Keratinocyte (primary cell): ENCODE measurements around the gene OR2W1. TPM values are rescaled to one million over a fixed set of nuclear protein-coding genes. Genes with fewer than 3 reads are reported as not detected.

Experiments
- DNase-seq: peaks from one replicate; pipeline ENCODE4 v3.0.0-alpha.2; 2011; ENCODE audit warnings: low read depth, missing footprints, low spot score
- FAIRE-seq: peaks from 2 replicates; lab custom pipeline; 2011; peaks lifted over from hg19 to GRCh38; lab: Jason Lieb, UNC
- H2AFZ ChIP-seq: 2 replicates; pipeline ENCODE4 v1.6.0; 2012; ENCODE audit warnings: low read length, control low read depth, inconsistent platforms; ENCODE audit not compliant: control insufficient read depth
- H3K27ac ChIP-seq: 2 replicates; pipeline ENCODE4 v1.5.1; 2011; ENCODE audit warnings: low read length; ENCODE audit not compliant: control insufficient read depth, insufficient read depth
- H3K27me3 ChIP-seq: 3 replicates; pipeline ENCODE4 v1.6.0; 2011; ENCODE audit warnings: low read length; ENCODE audit not compliant: control insufficient read depth, insufficient read depth; ENCODE audit errors: extremely low read depth
- H3K36me3 ChIP-seq, 2 experiments: 2 replicates in 1 of 2; 3 replicates in 1 of 2; pipeline ENCODE4 v1.5.1; 2011; ENCODE audit warnings: low read length in 2 of 2, mild to moderate bottlenecking in 1 of 2; ENCODE audit not compliant: control insufficient read depth in 2 of 2, insufficient read depth in 2 of 2; ENCODE audit errors: extremely low read depth in 1 of 2
- H3K4me1 ChIP-seq: 3 replicates; pipeline ENCODE4 v1.5.1; 2011; ENCODE audit warnings: low read length; ENCODE audit not compliant: control insufficient read depth, insufficient read depth; ENCODE audit errors: extremely low read depth
- H3K4me2 ChIP-seq: 3 replicates; pipeline ENCODE4 v1.6.0; 2011; ENCODE audit warnings: low read depth, low read length; ENCODE audit not compliant: control insufficient read depth, insufficient read depth; ENCODE audit errors: extremely low read depth
- H3K4me3 ChIP-seq, 3 experiments: fragments of 200-600 bp in 1 of 3; sonication (generic) in 1 of 3; 2 replicates in 2 of 3; 3 replicates in 1 of 3; pipeline ENCODE4 v1.5.1; 2011 to 2016; ENCODE audit warnings: low read length in 3 of 3, mild to moderate bottlenecking in 3 of 3, control low read depth in 2 of 3, inconsistent platforms in 1 of 3, low read depth in 1 of 3, mixed read lengths in 1 of 3, mixed run types in 1 of 3, moderate library complexity in 1 of 3; ENCODE audit not compliant: control insufficient read depth in 2 of 3, insufficient read depth in 2 of 3; ENCODE audit errors: extremely low read depth in 1 of 3
- H3K79me2 ChIP-seq: 2 replicates; pipeline ENCODE4 v1.6.0; 2012; ENCODE audit warnings: low read length; ENCODE audit not compliant: control insufficient read depth, insufficient read depth
- H3K9ac ChIP-seq: 3 replicates; pipeline ENCODE4 v1.6.0; 2011; ENCODE audit warnings: low read length; ENCODE audit not compliant: control insufficient read depth, insufficient read depth; ENCODE audit errors: extremely low read depth
- H3K9me1 ChIP-seq: 3 replicates; pipeline ENCODE4 v1.6.0; 2011; ENCODE audit warnings: low read length; ENCODE audit not compliant: control insufficient read depth, insufficient read depth; ENCODE audit errors: extremely low read depth
- H3K9me3 ChIP-seq: 2 replicates; pipeline ENCODE4 v1.5.1; 2012; ENCODE audit warnings: low read depth, low read length; ENCODE audit not compliant: control insufficient read depth
- H4K20me1 ChIP-seq: 3 replicates; pipeline ENCODE4 v1.6.0; 2011; ENCODE audit warnings: low read length; ENCODE audit not compliant: control insufficient read depth, insufficient read depth; ENCODE audit errors: extremely low read depth
- EZH2 ChIP-seq: IDR thresholded peaks from one replicate; pipeline ENCODE4 v1.6.1; 2012; ENCODE audit warnings: inconsistent platforms, mild to moderate bottlenecking, low read length, moderate library complexity
- dilution Hi-C: fragments of 300-500 bp; cut with MboI; formaldehyde crosslinking; loops from one replicate; pipeline ENCODE4 v1.7.0; 2020; ENCODE audit warnings: low sequenced_read_pairs; ENCODE audit not compliant: extremely low pct_ligation_motif_present
- polyA plus RNA-seq, 5 experiments: library from polyadenylated mRNA; depleted of rRNA in 3 of 5; stranded (reverse) in 3 of 5; stranded (forward) in 1 of 5; unstranded in 1 of 5; fragments of >200 nt; gene quantifications; 1 replicate in 1 of 5; 2 replicates in 3 of 5; 3 replicates in 1 of 5; pipeline versions ENCODE4 v1.2.1 to v1.2.3, GENCODE V29; 2011 to 2012; ENCODE audit warnings: missing spikeins in 2 of 5, low read depth in 1 of 5, low replicate concordance in 1 of 5
- TF ChIP-seq, protein P1 (sequence below), 3 experiments: IDR thresholded peaks in 1 of 3; conservative IDR thresholded peaks in 1 of 3; optimal IDR thresholded peaks in 1 of 3; 2 replicates in 2 of 3; 3 replicates in 1 of 3; pipeline versions ENCODE3 to v1.5.1; 2011; ENCODE audit warnings: low read length in 3 of 3, mild to moderate bottlenecking in 3 of 3, moderate library complexity in 2 of 3, control low read depth in 1 of 3, inconsistent platforms in 1 of 3; ENCODE audit not compliant: insufficient read depth in 2 of 3; ENCODE audit errors: extremely low read depth in 1 of 3

OR2W1 gene
- polyA plus RNA-seq, 1 donor (not counting 4 experiments of a cell fraction or from before 2014, with no cell fraction given) = not detected

DNA sequence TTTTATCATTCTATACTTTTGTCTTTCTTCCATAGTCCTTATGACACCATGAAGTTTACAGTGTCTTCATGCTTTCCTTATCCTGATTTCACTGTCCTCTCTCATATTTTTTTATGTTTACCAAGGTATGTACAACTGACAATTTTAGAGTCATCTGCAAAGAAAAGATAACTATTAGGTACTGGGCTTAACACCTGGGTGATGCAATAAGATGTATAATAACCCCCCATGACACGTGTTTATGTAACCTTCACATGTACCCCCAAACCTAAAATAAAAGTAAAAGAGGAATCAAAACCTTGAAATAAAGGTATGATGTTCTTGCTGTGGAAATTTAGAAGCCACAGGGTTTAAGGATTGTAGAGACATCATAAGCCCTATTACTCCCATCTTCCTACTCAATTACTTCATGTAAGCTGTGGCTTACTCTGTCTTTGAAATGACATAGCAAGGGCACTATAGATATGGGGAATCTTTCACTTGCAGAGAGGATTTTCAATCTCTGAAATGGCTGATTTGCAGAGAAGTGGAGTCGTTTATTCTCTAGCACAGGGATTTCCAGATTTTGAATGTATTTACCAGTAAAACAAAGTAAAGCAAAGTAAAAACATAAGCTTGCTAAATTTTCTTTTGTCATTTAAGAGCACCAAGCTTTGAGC, 18.9 kb downstream of the OR2W1 start:
- Histone ChIP-seq H3K79me2 (no peaks in the 10 kb centered on the region), H3K36me3 (no peaks in the 10 kb centered on the region), H3K9ac (no peak overlapping the region), H3K9me1 (no peaks in the 10 kb centered on the region), H3K4me1 (no peaks in the 10 kb centered on the region), H3K4me3 (no peak overlapping the region), H4K20me1 (no peaks in the 10 kb centered on the region), H2AFZ (no peak overlapping the region), H3K4me2 (no peak overlapping the region), H3K27me3 (no peaks in the 10 kb centered on the region), H3K27ac (no peak overlapping the region), H3K9me3 (no peaks in the 10 kb centered on the region)
- dilution Hi-C loops = no loop called here
- no peak for TF ChIP-seq EZH2
- TF ChIP-seq, protein P1, sequence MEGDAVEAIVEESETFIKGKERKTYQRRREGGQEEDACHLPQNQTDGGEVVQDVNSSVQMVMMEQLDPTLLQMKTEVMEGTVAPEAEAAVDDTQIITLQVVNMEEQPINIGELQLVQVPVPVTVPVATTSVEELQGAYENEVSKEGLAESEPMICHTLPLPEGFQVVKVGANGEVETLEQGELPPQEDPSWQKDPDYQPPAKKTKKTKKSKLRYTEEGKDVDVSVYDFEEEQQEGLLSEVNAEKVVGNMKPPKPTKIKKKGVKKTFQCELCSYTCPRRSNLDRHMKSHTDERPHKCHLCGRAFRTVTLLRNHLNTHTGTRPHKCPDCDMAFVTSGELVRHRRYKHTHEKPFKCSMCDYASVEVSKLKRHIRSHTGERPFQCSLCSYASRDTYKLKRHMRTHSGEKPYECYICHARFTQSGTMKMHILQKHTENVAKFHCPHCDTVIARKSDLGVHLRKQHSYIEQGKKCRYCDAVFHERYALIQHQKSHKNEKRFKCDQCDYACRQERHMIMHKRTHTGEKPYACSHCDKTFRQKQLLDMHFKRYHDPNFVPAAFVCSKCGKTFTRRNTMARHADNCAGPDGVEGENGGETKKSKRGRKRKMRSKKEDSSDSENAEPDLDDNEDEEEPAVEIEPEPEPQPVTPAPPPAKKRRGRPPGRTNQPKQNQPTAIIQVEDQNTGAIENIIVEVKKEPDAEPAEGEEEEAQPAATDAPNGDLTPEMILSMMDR (optimal IDR thresholded peaks at IDR 0.05 in 1 of 3, IDR thresholded peaks at IDR 0.05 in 1 of 3, conservative IDR thresholded peaks at IDR 0.05 in 1 of 3; ENCODE audit: extremely low read depth in 1 of 3, insufficient read depth in 2 of 3, low read length in 3 of 3) = no peak
- FAIRE-seq = no peak
- DNase-seq = no peak

DNA sequence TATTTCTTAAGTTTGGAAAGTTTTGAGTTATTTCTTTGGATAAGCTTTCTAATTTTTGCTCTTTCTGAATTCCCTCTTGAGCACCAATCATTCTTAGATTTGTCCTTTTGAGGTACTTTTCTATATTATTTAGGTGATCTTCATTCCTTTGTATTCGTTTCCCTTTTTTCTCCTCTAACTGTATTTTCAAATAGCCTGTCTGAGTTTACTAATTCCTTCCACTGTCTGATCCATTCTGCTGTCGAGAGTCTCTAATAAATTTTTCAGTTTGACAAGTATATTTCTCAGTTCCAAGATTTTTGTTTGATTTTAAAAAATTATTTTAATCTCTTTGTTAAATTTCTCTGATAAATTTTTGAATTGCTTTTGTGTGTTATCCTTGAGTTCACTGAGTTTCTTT, 23.5 kb downstream of the OR2W1 start:
- dilution Hi-C loops = no loop called here
- H3K79me2 ChIP-seq = no peaks in the 10 kb centered on the region
- no peak for FAIRE-seq

More for the DNA sequence above, 23.5 kb downstream of the OR2W1 start:
- Histone ChIP-seq H3K27me3 (no peaks in the 10 kb centered on the region), H3K9me3 (no peaks in the 10 kb centered on the region), H3K9me1 (no peaks in the 10 kb centered on the region), H4K20me1 (no peaks in the 10 kb centered on the region), H3K4me1 (peaks cover 4% of the 10 kb centered on the region), H3K27ac (no peak overlapping the region), H3K4me2 (no peak overlapping the region), H3K36me3 (no peaks in the 10 kb centered on the region), H3K4me3 (no peak overlapping the region), H3K9ac (no peak overlapping the region), H2AFZ (no peak overlapping the region)
- TF ChIP-seq, protein P1 (optimal IDR thresholded peaks at IDR 0.05 in 1 of 3, IDR thresholded peaks at IDR 0.05 in 1 of 3, conservative IDR thresholded peaks at IDR 0.05 in 1 of 3; ENCODE audit: extremely low read depth in 1 of 3, insufficient read depth in 2 of 3, low read length in 3 of 3) = no peak
- no peak for TF ChIP-seq EZH2
- DNase-seq = no peak
